ACC112 (cell line): Measurements from ENCODE around the gene LRRC70.
"Not testable (repeated sequence)": the region's sequence is repeated elsewhere in the genome, so short reads cannot be mapped to it uniquely, and the experiment has no call there.

Experiments
- H2AFZ ChIP-seq: fragments of 200-600 bp; sonication (generic); one replicate; pipeline ENCODE4 v1.6.0; 2017; ENCODE audit warnings: antibody characterized with exemption, low read length; ENCODE audit not compliant: unreplicated experiment
- H3K27ac ChIP-seq: fragments of 200-600 bp; sonication (generic); 2 replicates; pipeline ENCODE4 v1.5.1; 2014; ENCODE audit warnings: low read depth, mild to moderate bottlenecking, antibody characterized with exemption, low read length, moderate library complexity
- H3K27me3 ChIP-seq: fragments of 200-600 bp; sonication (generic); 2 replicates; pipeline ENCODE4 v1.6.1; 2014; ENCODE audit warnings: mild to moderate bottlenecking, antibody characterized with exemption, low read length, moderate library complexity, mixed read lengths; ENCODE audit not compliant: insufficient read depth
- H3K36me3 ChIP-seq: fragments of 200-600 bp; sonication (generic); 2 replicates; pipeline ENCODE4 v1.6.1; 2016; ENCODE audit warnings: mild to moderate bottlenecking, antibody characterized with exemption, low read length, moderate library complexity, mixed read lengths; ENCODE audit not compliant: insufficient read depth
- H3K4me1 ChIP-seq: fragments of 200-600 bp; sonication (generic); one replicate; pipeline ENCODE4 v1.6.1; 2016; ENCODE audit warnings: low read length, mixed read lengths; ENCODE audit not compliant: insufficient read depth, unreplicated experiment, control insufficient read depth
- H3K4me3 ChIP-seq: fragments of 200-600 bp; sonication (generic); 2 replicates; pipeline ENCODE4 v1.5.1; 2014; ENCODE audit warnings: mild to moderate bottlenecking, low read depth, low read length
- H3K79me2 ChIP-seq: fragments of 200-600 bp; sonication (generic); one replicate; pipeline ENCODE4 v1.6.0; 2016; ENCODE audit warnings: low read length; ENCODE audit not compliant: control insufficient read depth, unreplicated experiment, insufficient read depth

LRRC70 gene

GRCh38 chr5:62555930-62556329 is 22.7 kb upstream of the LRRC70 start:
- peaks cover 6% of the 10 kb centered on the region; the same call in 1 of the 2 replicates for H3K36me3 ChIP-seq
- H3K4me1 ChIP-seq, result no peaks in the 10 kb centered on the region
- no peaks in the 10 kb centered on the region for H3K79me2 ChIP-seq
- H3K27ac ChIP-seq, result no peak overlapping the region
- no peak overlapping the region for H3K4me3 ChIP-seq
- H2AFZ ChIP-seq, result no peak overlapping the region
- H3K27me3 ChIP-seq, result no peaks in the 10 kb centered on the region

- no peaks in the 10 kb centered on the region for H3K4me1 ChIP-seq
- H3K27ac ChIP-seq, result no peak overlapping the region
- no peaks in the 10 kb centered on the region for H3K27me3 ChIP-seq
- no peaks in the 10 kb centered on the region for H3K79me2 ChIP-seq
- no peak overlapping the region for H2AFZ ChIP-seq
- 0 out of 2 replicates have a peak, but pooled peaks cover 8% of the 10 kb centered on the region for H3K36me3 ChIP-seq
- H3K4me3 ChIP-seq, result no peak overlapping the region
These were observed 19.7 kb upstream of the LRRC70 start for GRCh38 chr5:62558941-62559340.

GRCh38 chr5:62560786-62561185 is 17.8 kb upstream of the LRRC70 start:
- no peaks in the 10 kb centered on the region for H3K79me2 ChIP-seq
- peaks cover 18% of the 10 kb centered on the region for H3K36me3 ChIP-seq
- no peak overlapping the region for H2AFZ ChIP-seq
- H3K4me3 ChIP-seq, result no peak overlapping the region
- H3K27me3 ChIP-seq, result no peaks in the 10 kb centered on the region
- H3K27ac ChIP-seq, result no peak overlapping the region
- H3K4me1 ChIP-seq, result no peaks in the 10 kb centered on the region

- Histone ChIP-seq H3K27ac (no peak overlapping the region), H3K27me3 (no peaks in the 10 kb centered on the region), H3K4me1 (no peaks in the 10 kb centered on the region), H3K36me3 (peaks cover 25% of the 10 kb centered on the region), H3K4me3 (no peak overlapping the region), H3K79me2 (no peaks in the 10 kb centered on the region), H2AFZ (no peak overlapping the region)
These were observed 16.7 kb upstream of the LRRC70 start for GRCh38 chr5:62561896-62562295.

GRCh38 chr5:62562867-62563266 is 15.8 kb upstream of the LRRC70 start:
- Histone ChIP-seq H3K36me3 (peaks cover 32% of the 10 kb centered on the region), H3K27me3 (no peaks in the 10 kb centered on the region), H2AFZ (no peak overlapping the region), H3K27ac (no peak overlapping the region), H3K4me1 (no peaks in the 10 kb centered on the region), H3K4me3 (no peak overlapping the region), H3K79me2 (no peaks in the 10 kb centered on the region)

GRCh38 chr5:62564101-62564500 is 14.5 kb upstream of the LRRC70 start:
- H3K36me3 ChIP-seq, result peaks cover 38% of the 10 kb centered on the region

GRCh38 chr5:62565740-62566139 is 12.9 kb upstream of the LRRC70 start:
- H3K27ac ChIP-seq, H3K4me1 ChIP-seq, H3K79me2 ChIP-seq, H3K4me3 ChIP-seq, H2AFZ ChIP-seq, H3K27me3 ChIP-seq: not testable (repeated sequence)
- H3K36me3 ChIP-seq, result peaks cover 35% of the 10 kb centered on the region

More at GRCh38 chr5:62564101-62564500, 14.5 kb upstream of the LRRC70 start:
- no peak overlapping the region for H3K4me3 ChIP-seq
- no peaks in the 10 kb centered on the region for H3K4me1 ChIP-seq
- no peak overlapping the region for H2AFZ ChIP-seq
- H3K27ac ChIP-seq, result no peak overlapping the region
- H3K79me2 ChIP-seq, result no peaks in the 10 kb centered on the region
- no peaks in the 10 kb centered on the region for H3K27me3 ChIP-seq

GRCh38 chr5:62568143-62568542 is 10.5 kb upstream of the LRRC70 start:
- H3K4me1 ChIP-seq, result no peaks in the 10 kb centered on the region
- H3K36me3 ChIP-seq, result peaks cover 32% of the 10 kb centered on the region
- no peaks in the 10 kb centered on the region for H3K27me3 ChIP-seq
- H3K27ac ChIP-seq, result no peak overlapping the region
- no peak overlapping the region for H2AFZ ChIP-seq
- H3K79me2 ChIP-seq, result no peaks in the 10 kb centered on the region
- no peak overlapping the region for H3K4me3 ChIP-seq

- H3K4me1 ChIP-seq, result no peaks in the 10 kb centered on the region
- no peaks in the 10 kb centered on the region for H3K27me3 ChIP-seq
- no peak overlapping the region for H3K4me3 ChIP-seq
- H3K27ac ChIP-seq, result no peak overlapping the region
- peaks cover 32% of the 10 kb centered on the region for H3K36me3 ChIP-seq
- no peak overlapping the region for H2AFZ ChIP-seq
- no peaks in the 10 kb centered on the region for H3K79me2 ChIP-seq
These were observed 9.7 kb upstream of the LRRC70 start for GRCh38 chr5:62568800-62569432.

- Histone ChIP-seq H2AFZ (no peak overlapping the region), H3K27me3 (no peaks in the 10 kb centered on the region), H3K4me3 (no peak overlapping the region), H3K36me3 (peaks cover 32% of the 10 kb centered on the region), H3K27ac (no peak overlapping the region), H3K4me1 (no peaks in the 10 kb centered on the region), H3K79me2 (no peaks in the 10 kb centered on the region)
These were observed 9.1 kb upstream of the LRRC70 start for GRCh38 chr5:62569470-62569869.

- no peak overlapping the region for H3K27ac ChIP-seq
- no peak overlapping the region for H3K4me3 ChIP-seq
- no peaks in the 10 kb centered on the region for H3K27me3 ChIP-seq
- H3K79me2 ChIP-seq, result no peaks in the 10 kb centered on the region
- H2AFZ ChIP-seq, result no peak overlapping the region
- H3K36me3 ChIP-seq, result peaks cover 6% of the 10 kb centered on the region; the same call in 1 of the 2 replicates
- peaks cover 6% of the 10 kb centered on the region for H3K4me1 ChIP-seq
These were observed 5.6 kb upstream of the LRRC70 start for GRCh38 chr5:62572918-62573514.
